ENCODE data around the gene EHBP1L1. TPM values are rescaled to one million over a fixed set of nuclear protein-coding genes. Genes with fewer than 3 reads are reported as not detected.

The EHBP1L1 gene
- total and polyA plus RNA-seq, 2 of the 8 experiments (the other 6 are each of a cell fraction or from before 2014, with no cell fraction given) = 4.3 to 6.6 TPM

- H3K9ac ChIP-seq (replicated peaks in 1 of 4; ENCODE audit: extremely low read depth in 1 of 4, low read depth in 3 of 4, low read length in 3 of 4) = no peak overlapping the region
- H3K79me2 ChIP-seq (ENCODE audit: control insufficient read depth in 1 of 2, insufficient read depth in 2 of 2, low read length in 2 of 2) = no peaks in the 10 kb centered on the region
- TF ChIP-seq SP2 (IDR thresholded peaks at IDR 0.05; ENCODE audit: low read length) = no peak
- TF ChIP-seq NANOG (IDR thresholded peaks at IDR 0.05; ENCODE audit: insufficient read depth, low read depth, low read length, poor library complexity, severe bottlenecking) = no peak
- no peak for TF ChIP-seq PHF8 (conservative IDR thresholded peaks at IDR 0.05; ENCODE audit: low read depth, low read length)
- TF ChIP-seq CBX8 (IDR thresholded peaks at IDR 0.05; ENCODE audit: borderline replicate concordance, low read depth, low read length) = no peak
- TF ChIP-seq RXRA (IDR thresholded peaks at IDR 0.05; ENCODE audit: insufficient read depth, low read depth, low read length) = no peak
- TF ChIP-seq SP4 (IDR thresholded peaks at IDR 0.05; ENCODE audit: low read length) = no peak
- no peak for TF ChIP-seq ASH2L (IDR thresholded peaks at IDR 0.05; ENCODE audit: low read length)
- no peak for TF ChIP-seq SIX5 (IDR thresholded peaks at IDR 0.05; ENCODE audit: low read depth, low read length)
- TF ChIP-seq SIN3A (conservative IDR thresholded peaks at IDR 0.05 in 1 of 2, IDR thresholded peaks at IDR 0.05 in 1 of 2; ENCODE audit: low read depth in 1 of 2, low read length in 2 of 2) = no peak
- no peak for TF ChIP-seq NRF1 (IDR thresholded peaks at IDR 0.05; ENCODE audit: low read depth, low read length)
- TF ChIP-seq RNF2 (IDR thresholded peaks at IDR 0.05; ENCODE audit: borderline replicate concordance, low read depth, low read length, missing control alignments, poor library complexity, severe bottlenecking) = no peak
- no peak for TF ChIP-seq ATF3 (IDR thresholded peaks at IDR 0.05; ENCODE audit: insufficient read depth, low read depth, low read length)
- no peaks in the 10 kb centered on the region for H3K36me3 ChIP-seq (ENCODE audit: control insufficient read depth in 2 of 4, insufficient read depth in 4 of 4, low read length in 3 of 4)
- no peak for DNase-seq (ENCODE audit: low read depth in 1 of 2, low spot score in 2 of 2)
- H3K4me1 ChIP-seq (replicated peaks in 1 of 4; ENCODE audit: control insufficient read depth in 3 of 4, insufficient read depth in 4 of 4, low read length in 3 of 4) = peaks cover 0 to 15% (median 7%) of the 10 kb centered on the region in 4 experiments; a peak in 5 of 7 replicates
- FAIRE-seq = no peak
- ChIA-PET POLR2A (ENCODE audit: partially characterized antibody) (interaction anchor here (0.8 to 1.4 kb wide), 3 partner anchors 9 to 279 kb away, joined by 3 read pairs; partner anchors contain the start of genes FAM89B, KCNK7 and MUS81), CTCF (ENCODE audit: partially characterized antibody) (interaction anchor here (1.5 to 14.5 kb wide), 4 partner anchors 9 to 40 kb away, joined by 5 to 162 read pairs (median 60); partner anchors contain the start of genes FAM89B and ZNRD2)
- H3K56ac ChIP-seq (replicated peaks; ENCODE audit: insufficient read length, low read depth, low read length) = no peak overlapping the region
- no peaks in the 10 kb centered on the region for H3K9me3 ChIP-seq (ENCODE audit: insufficient read depth in 2 of 2, low read depth in 1 of 2, low read length in 1 of 2)
- WGBS, 2 experiments (ENCODE audit: extremely low coverage in 1 of 2, insufficient coverage in 1 of 2, insufficient read length in 1 of 2, insufficient replicate concordance in 2 of 2, low coverage in 1 of 2, low lambda C conversion rate in 2 of 2, missing lambda C conversion rate in 1 of 2) = 90% methylated on average over 5 of the region's 8 CpGs; no CpG with 5 or more reads in 1 of the 2 experiments
- no peaks in the 10 kb centered on the region for H3K79me1 ChIP-seq (ENCODE audit: low read depth, low read length)
- H3K14ac ChIP-seq (ENCODE audit: insufficient read length) = no peak overlapping the region
- no peak overlapping the region for H2AK5ac ChIP-seq (ENCODE audit: low read depth, low read length)
- H3K4me3 ChIP-seq (ENCODE audit: extremely low read depth in 1 of 4, insufficient read depth in 2 of 4, low read depth in 3 of 4, low read length in 4 of 4) = no peak overlapping the region
- H3K27ac ChIP-seq (ENCODE audit: low read depth, low read length) = no peak overlapping the region
- no peak overlapping the region for H3K18ac ChIP-seq (ENCODE audit: extremely low read depth, low read length)
- no peak overlapping the region for H2BK20ac ChIP-seq (ENCODE audit: low read length)
- no peak overlapping the region for H3K4me2 ChIP-seq (ENCODE audit: insufficient read depth in 1 of 2, low read depth in 2 of 2, low read length in 2 of 2)
- no peak overlapping the region for H2BK15ac ChIP-seq (ENCODE audit: low read length)
- no peak overlapping the region for H2BK120ac ChIP-seq (replicated peaks; ENCODE audit: low read depth, low read length)
- H3K23ac ChIP-seq (ENCODE audit: insufficient read length) = no peak overlapping the region
- H4K8ac ChIP-seq (ENCODE audit: extremely low read depth, insufficient read depth, low read length) = no peak overlapping the region
- no peak overlapping the region for H4K5ac ChIP-seq (ENCODE audit: insufficient read length, low read depth, low read length)
- peaks cover 27 to 61% (median 48%) of the 10 kb centered on the region in 4 experiments for H3K27me3 ChIP-seq (replicated peaks in 1 of 4; ENCODE audit: control insufficient read depth in 3 of 4, extremely low read depth in 1 of 4, insufficient read depth in 3 of 4, low read length in 3 of 4)
- H4K91ac ChIP-seq (replicated peaks; ENCODE audit: insufficient read length, low read length) = no peak overlapping the region
- no peak overlapping the region for H2BK5ac ChIP-seq (ENCODE audit: low read depth, low read length)
- peaks cover 6% of the 10 kb centered on the region; the same call in 1 of the 2 replicates for H3K23me2 ChIP-seq (ENCODE audit: low read depth, low read length)
- H2BK12ac ChIP-seq (ENCODE audit: low read depth, low read length) = no peak overlapping the region
- no peaks in the 10 kb centered on the region for H4K20me1 ChIP-seq (replicated peaks in 1 of 2; ENCODE audit: control insufficient read depth in 1 of 2, insufficient read depth in 2 of 2, low read length in 2 of 2)
- H2AFZ ChIP-seq (ENCODE audit: low read length) = no peak overlapping the region
- H3K4ac ChIP-seq (replicated peaks; ENCODE audit: insufficient read length, low read depth, low read length) = no peak overlapping the region
These were observed 4.9 kb downstream of the EHBP1L1 start for GRCh38 chr11:65580756-65581155.
